MM.1S (cell line): ENCODE data around the gene ARHGEF12.

Source experiments
- EZH2 ChIP-seq: fragments of 300-600 bp; sonication (generic); optimal IDR thresholded peaks from 2 replicates; pipeline ENCODE3; 2017; ENCODE audit warnings: low read depth, mild to moderate bottlenecking, antibody characterized with exemption, low read length, mixed read lengths
- EZH2phosphoT487 ChIP-seq: fragments of 300-600 bp; sonication (generic); IDR thresholded peaks from 2 replicates; pipeline ENCODE4 v1.6.1; 2018; ENCODE audit warnings: antibody characterized with exemption, low read length
- TF ChIP-seq, protein P1 (sequence below): fragments of 300-600 bp; sonication (generic); IDR thresholded peaks from 2 replicates; pipeline ENCODE4 v1.5.1; 2016; ENCODE audit warnings: antibody characterized with exemption, low read length, mixed read lengths

DNA sequence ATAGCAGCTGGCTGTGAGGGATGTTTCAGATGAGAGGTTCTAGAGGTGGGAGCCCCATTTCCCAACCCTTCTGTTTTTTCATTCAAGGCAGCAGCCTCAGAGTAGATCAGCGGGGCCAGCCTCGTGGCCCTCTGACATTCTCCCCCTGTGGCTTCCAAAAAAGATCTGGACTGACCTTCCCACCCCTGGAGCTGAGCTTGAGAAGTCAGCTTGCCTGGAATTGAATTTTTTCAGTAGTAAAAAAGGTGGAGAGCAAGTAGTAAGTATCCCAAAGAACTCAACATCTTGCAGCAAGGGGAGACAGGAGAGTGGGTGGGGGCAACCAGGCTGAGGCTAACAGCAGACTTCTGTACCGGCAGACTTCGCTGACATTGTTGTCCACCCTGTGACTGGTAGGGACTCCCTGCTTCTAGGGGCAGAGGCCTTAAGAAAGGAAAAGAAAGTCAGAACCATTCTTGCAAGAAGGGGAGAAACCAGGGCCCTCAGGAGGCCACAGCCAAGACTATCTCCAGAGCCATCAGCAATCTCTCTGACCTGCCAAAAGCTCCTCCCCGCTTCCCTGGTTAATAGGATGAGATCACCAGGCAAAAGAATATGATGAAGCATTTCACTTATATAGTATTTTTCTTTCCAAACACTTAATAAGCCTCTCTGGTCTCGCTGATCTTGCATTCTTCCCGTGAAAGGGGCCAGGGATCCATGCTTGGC lies 173.3 kb downstream of the ARHGEF12 start:
- TF ChIP-seq, protein P1, sequence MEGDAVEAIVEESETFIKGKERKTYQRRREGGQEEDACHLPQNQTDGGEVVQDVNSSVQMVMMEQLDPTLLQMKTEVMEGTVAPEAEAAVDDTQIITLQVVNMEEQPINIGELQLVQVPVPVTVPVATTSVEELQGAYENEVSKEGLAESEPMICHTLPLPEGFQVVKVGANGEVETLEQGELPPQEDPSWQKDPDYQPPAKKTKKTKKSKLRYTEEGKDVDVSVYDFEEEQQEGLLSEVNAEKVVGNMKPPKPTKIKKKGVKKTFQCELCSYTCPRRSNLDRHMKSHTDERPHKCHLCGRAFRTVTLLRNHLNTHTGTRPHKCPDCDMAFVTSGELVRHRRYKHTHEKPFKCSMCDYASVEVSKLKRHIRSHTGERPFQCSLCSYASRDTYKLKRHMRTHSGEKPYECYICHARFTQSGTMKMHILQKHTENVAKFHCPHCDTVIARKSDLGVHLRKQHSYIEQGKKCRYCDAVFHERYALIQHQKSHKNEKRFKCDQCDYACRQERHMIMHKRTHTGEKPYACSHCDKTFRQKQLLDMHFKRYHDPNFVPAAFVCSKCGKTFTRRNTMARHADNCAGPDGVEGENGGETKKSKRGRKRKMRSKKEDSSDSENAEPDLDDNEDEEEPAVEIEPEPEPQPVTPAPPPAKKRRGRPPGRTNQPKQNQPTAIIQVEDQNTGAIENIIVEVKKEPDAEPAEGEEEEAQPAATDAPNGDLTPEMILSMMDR = no peak
- no peak for TF ChIP-seq EZH2
- TF ChIP-seq EZH2phosphoT487 = no peak
